ENCODE data around the gene CBX8. TPM values are rescaled to one million over a fixed set of nuclear protein-coding genes. Genes with fewer than 3 reads are reported as not detected.
"Not testable (repeated sequence)": the region's sequence is repeated elsewhere in the genome, so short reads cannot be mapped to it uniquely, and the experiment has no call there.

The CBX8 gene
- total RNA-seq, 1 donor from 2014 or later = 3.5 TPM

- DNase-seq (ENCODE audit: low read depth) = no peak
- no peak for TF ChIP-seq CTCF (conservative IDR thresholded peaks at IDR 0.05; ENCODE audit: low read depth, low read length)
- peak overlapping the region; percentile 56 for H3K4me3 ChIP-seq (ENCODE audit: low read depth, low read length)
These were observed 18.3 kb downstream of the CBX8 start for GRCh38 chr17:79778504-79779083.

GRCh38 chr17:79777894-79778503, 18.9 kb downstream of the CBX8 start, which contains the start of gene CBX2:
Gene CBX2, plus strand, starts transcription at chr17:79778148. Its CDS starts 88 bp downstream, at chr17:79778236.
- TF ChIP-seq CTCF (conservative IDR thresholded peaks at IDR 0.05; ENCODE audit: low read depth, low read length) = no peak
- no peak for DNase-seq (ENCODE audit: low read depth)
- H3K4me3 ChIP-seq (ENCODE audit: low read depth, low read length) = peak within 1 kb of the TSS; percentile 56

GRCh38 chr17:79777120-79777893, 19.6 kb downstream of the CBX8 start:
- peak; percentile 28 for TF ChIP-seq CTCF (conservative IDR thresholded peaks at IDR 0.05; ENCODE audit: low read depth, low read length)
- DNase-seq (ENCODE audit: low read depth) = no peak
- peak overlapping the region; percentile 55 for H3K4me3 ChIP-seq (ENCODE audit: low read depth, low read length)

- TF ChIP-seq CTCF (conservative IDR thresholded peaks at IDR 0.05; ENCODE audit: low read depth, low read length) = no peak
- no peak for DNase-seq (ENCODE audit: low read depth)
- no peak overlapping the region for H3K4me3 ChIP-seq (ENCODE audit: low read depth, low read length)
These were observed 20.3 kb downstream of the CBX8 start for GRCh38 chr17:79776376-79777119.

GRCh38 chr17:79775632-79776031, 21.2 kb downstream of the CBX8 start:
- TF ChIP-seq CTCF (conservative IDR thresholded peaks at IDR 0.05; ENCODE audit: low read depth, low read length) = no peak
- no peak overlapping the region for H3K4me3 ChIP-seq (ENCODE audit: low read depth, low read length)
- no peak for DNase-seq (ENCODE audit: low read depth)

- no peak for TF ChIP-seq CTCF (conservative IDR thresholded peaks at IDR 0.05; ENCODE audit: low read depth, low read length)
- H3K4me3 ChIP-seq (ENCODE audit: low read depth, low read length) = no peak overlapping the region
- DNase-seq (ENCODE audit: low read depth) = no peak
These were observed 22.3 kb downstream of the CBX8 start for GRCh38 chr17:79774561-79774975.

GRCh38 chr17:79772726-79773125, 24.2 kb downstream of the CBX8 start:
- DNase-seq (ENCODE audit: low read depth); H3K4me3 ChIP-seq (ENCODE audit: low read depth, low read length): not testable (repeated sequence)
